Thyroid gland (tissue), 4 donors: ENCODE results near the gene TMEM94. TPM values are rescaled to one million over a fixed set of nuclear protein-coding genes. Genes with fewer than 3 reads are reported as not detected.
A peak's percentile ranks its signal among the peaks of the same experiment; 100 is the strongest.
"Not testable (repeated sequence)": the region's sequence is repeated elsewhere in the genome, so short reads cannot be mapped to it uniquely, and the experiment has no call there.

Experiments
- DNase-seq, 2 donors: peaks; one replicate each; pipeline ENCODE4 v3.0.0-alpha.2; 2019
- H3K27ac ChIP-seq, 3 donors: fragments of 200-600 bp; sonication (generic); 1 replicate in 2 of 3; 2 replicates in 1 of 3; pipeline ENCODE4 v1.5.1; 2016 to 2019; ENCODE audit warnings: mild to moderate bottlenecking in 1 of 3, moderate library complexity in 1 of 3
- H3K27me3 ChIP-seq: fragments of 200-600 bp; sonication (generic); one replicate; pipeline ENCODE4 v1.5.1; 2019
- H3K36me3 ChIP-seq, 2 donors: fragments of 200-600 bp; sonication (generic); one replicate each; pipeline ENCODE4 v1.5.1; 2016 to 2019
- H3K4me1 ChIP-seq, 2 donors: fragments of 200-600 bp; sonication (generic); one replicate each; pipeline ENCODE4 v1.5.1; 2017 to 2019
- H3K4me3 ChIP-seq, 3 donors: fragments of 200-600 bp; sonication (generic); replicated peaks in 1 of 3; 1 replicate in 2 of 3; 2 replicates in 1 of 3; pipeline ENCODE4 v1.5.1; 2016; ENCODE audit warnings: mild to moderate bottlenecking in 1 of 3
- H3K9me3 ChIP-seq: fragments of 200-600 bp; sonication (generic); one replicate; pipeline ENCODE4 v1.5.1; 2017
- CTCF ChIP-seq, 6 experiments: fragments of 200-600 bp in 3 of 6; fragments of 450-650 bp in 3 of 6; sonication (generic) in 3 of 6; IDR thresholded peaks; one replicate each; pipeline ENCODE4 v1.5.1; 2016 to 2019; ENCODE audit warnings: antibody characterized with exemption in 6 of 6, mild to moderate bottlenecking in 2 of 6, inconsistent platforms in 1 of 6, moderate library complexity in 1 of 6
- POLR2A ChIP-seq, 2 donors: fragments of 450-650 bp; IDR thresholded peaks; one replicate each; pipeline ENCODE4 v1.6.1; 2017; ENCODE audit warnings: antibody characterized with exemption in 2 of 2, mild to moderate bottlenecking in 2 of 2, moderate library complexity in 1 of 2
- WGBS, 2 donors: methylation state at CpG; one replicate each; pipeline ENCODE4 v1.1.5; 2017; 5-methylcytosine and 5-hydroxymethylcytosine counted together
- intact Hi-C: fragments of 100-400 bp; cut with DNase I; formaldehyde crosslinking; loops from one replicate; pipeline ENCODE4 v1.15.1; 2023
- total RNA-seq, 4 donors: library from RNA; depleted of rRNA; stranded (reverse); fragments of >200 nt; gene quantifications; one replicate each; pipeline ENCODE4 v1.2.3, GENCODE V29; 2016

TMEM94 gene
- total RNA-seq, 4 donors from 2014 or later: 52.1 to 116 (median 92.7) TPM

- intact Hi-C loops: no loop called here
- Histone ChIP-seq H3K27ac (no peak overlapping the region), H3K27me3 (no peaks in the 10 kb centered on the region), H3K9me3 (no peaks in the 10 kb centered on the region), H3K4me3 (no peak overlapping the region), H3K36me3 (no peaks in the 10 kb centered on the region), H3K4me1 (peaks cover 0 to 10% of the 10 kb centered on the region in 2 donors)
- no peak for DNase-seq
- no peak for TF ChIP-seq CTCF (IDR thresholded peaks at IDR 0.05)
- no peak for TF ChIP-seq POLR2A (IDR thresholded peaks at IDR 0.05)
- 96 to 98% methylated on average over 2 of the region's 2 CpGs for WGBS, 2 donors
Observed at GRCh38 chr17:75439287-75439686, 17.1 kb upstream of the TMEM94 start.

GRCh38 chr17:75440738-75441448, 15.5 kb upstream of the TMEM94 start:
- H3K27ac ChIP-seq: peak overlapping the region in 2 of 3 donors; percentile 35 to 52
- TF ChIP-seq CTCF (IDR thresholded peaks at IDR 0.05) (no peak), POLR2A (IDR thresholded peaks at IDR 0.05) (no peak)
- no peak overlapping the region for H3K4me3 ChIP-seq
- 55 to 69% methylated on average over 10 of the region's 10 CpGs for WGBS, 2 donors
- no peaks in the 10 kb centered on the region for H3K36me3 ChIP-seq
- no peak for DNase-seq
- no peaks in the 10 kb centered on the region for H3K27me3 ChIP-seq
- intact Hi-C loops: no loop called here
- H3K4me1 ChIP-seq: peaks cover 0 to 18% of the 10 kb centered on the region in 2 donors
- H3K9me3 ChIP-seq: no peaks in the 10 kb centered on the region

- H3K4me3 ChIP-seq: no peak overlapping the region
- TF ChIP-seq POLR2A (IDR thresholded peaks at IDR 0.05) (no peak), CTCF (IDR thresholded peaks at IDR 0.05) (no peak)
- peak overlapping the region in 2 of 3 donors; percentile 35 to 52 for H3K27ac ChIP-seq
- 86 to 91% methylated on average over 4 of the region's 4 CpGs for WGBS, 2 donors
- no peaks in the 10 kb centered on the region for H3K27me3 ChIP-seq
- peaks cover 0 to 18% of the 10 kb centered on the region in 2 donors for H3K4me1 ChIP-seq
- H3K36me3 ChIP-seq: no peaks in the 10 kb centered on the region
- DNase-seq: no peak
- no peaks in the 10 kb centered on the region for H3K9me3 ChIP-seq
- intact Hi-C loops: no loop called here
Observed at GRCh38 chr17:75442168-75443103, 14.0 kb upstream of the TMEM94 start.

GRCh38 chr17:75445296-75445695, 11.1 kb upstream of the TMEM94 start:
- peaks cover 0 to 18% of the 10 kb centered on the region in 2 donors for H3K4me1 ChIP-seq
- H3K27ac ChIP-seq: no peak overlapping the region
- WGBS, 2 donors: 83 to 84% methylated on average over 3 of the region's 3 CpGs
- H3K36me3 ChIP-seq: no peaks in the 10 kb centered on the region
- DNase-seq: no peak
- no peaks in the 10 kb centered on the region for H3K27me3 ChIP-seq
- H3K4me3 ChIP-seq: no peak overlapping the region
- no peaks in the 10 kb centered on the region for H3K9me3 ChIP-seq
- TF ChIP-seq POLR2A (IDR thresholded peaks at IDR 0.05) (no peak), CTCF (IDR thresholded peaks at IDR 0.05) (no peak)
- intact Hi-C loops: no loop called here

GRCh38 chr17:75445896-75446295, 10.5 kb upstream of the TMEM94 start:
- H3K4me1 ChIP-seq: peaks cover 0 to 18% of the 10 kb centered on the region in 2 donors
- H3K27me3 ChIP-seq, H3K4me3 ChIP-seq, DNase-seq, intact Hi-C loops, H3K27ac ChIP-seq, H3K36me3 ChIP-seq, H3K9me3 ChIP-seq: not testable (repeated sequence)
- WGBS, 2 donors: 95 to 96% methylated on average over 6 of the region's 6 CpGs
